DMS114 treated with DMSO at 0.1 percent for 48 hours (cell line): Measurements from ENCODE around the gene HSPBP1.

Source experiments
- DNase-seq: peaks from one replicate; lab custom pipeline; 2025; ENCODE audit not compliant: unreplicated experiment; lab: John Stamatoyannopoulos, UW

The HSPBP1 gene

GRCh38 chr19:55279770-55280643 is at the start of gene HSPBP1:
HSPBP1 (minus strand) TSS chr19:55280110; CDS start chr19:55279608, 502 bp downstream.
- peak; percentile 95 for DNase-seq

GRCh38 chr19:55328774-55329318 is 48.9 kb upstream of the HSPBP1 start:
- peak; percentile 44 for DNase-seq

GRCh38 chr19:55325172-55325571 is 45.3 kb upstream of the HSPBP1 start, which contains the start of gene TMEM150B:
TMEM150B (minus strand) TSS chr19:55325341; CDS start chr19:55321036, 4,305 bp downstream.
- DNase-seq: no peak

- DNase-seq: no peak
Observed at GRCh38 chr19:55324662-55325061, 44.8 kb upstream of the HSPBP1 start.

- DNase-seq: no peak
Observed at GRCh38 chr19:55322204-55322885, 42.4 kb upstream of the HSPBP1 start.

- DNase-seq: no peak
Observed at GRCh38 chr19:55321466-55322137, 41.7 kb upstream of the HSPBP1 start.

GRCh38 chr19:55320844-55321419 is 41.0 kb upstream of the HSPBP1 start:
- DNase-seq: no peak

- peak; percentile 59 for DNase-seq
Observed at GRCh38 chr19:55319785-55320184, 39.9 kb upstream of the HSPBP1 start.

GRCh38 chr19:55316646-55317045 is 36.7 kb upstream of the HSPBP1 start:
- no peak for DNase-seq

GRCh38 chr19:55315956-55316525 is 36.1 kb upstream of the HSPBP1 start:
- DNase-seq: no peak

- no peak for DNase-seq
Observed at GRCh38 chr19:55314396-55314795, 34.5 kb upstream of the HSPBP1 start.

- DNase-seq: no peak
Observed at GRCh38 chr19:55312621-55313512, 33.0 kb upstream of the HSPBP1 start.

GRCh38 chr19:55311797-55312196 is 31.9 kb upstream of the HSPBP1 start:
- DNase-seq: no peak

- DNase-seq: no peak
Observed at GRCh38 chr19:55311397-55311796, 31.5 kb upstream of the HSPBP1 start.

- no peak for DNase-seq
Observed at GRCh38 chr19:55310498-55310897, 30.6 kb upstream of the HSPBP1 start.

- no peak for DNase-seq
Observed at GRCh38 chr19:55309448-55309847, 29.5 kb upstream of the HSPBP1 start.

- no peak for DNase-seq
Observed at GRCh38 chr19:55308281-55308680, 28.4 kb upstream of the HSPBP1 start.

GRCh38 chr19:55306712-55307111 is 26.8 kb upstream of the HSPBP1 start:
- no peak for DNase-seq

GRCh38 chr19:55305983-55306562 is 26.2 kb upstream of the HSPBP1 start:
- no peak for DNase-seq
